Endothelial cell of umbilical vein (primary cell): ENCODE measurements around the gene NOP16.

Experiments used
- EZH2 ChIP-seq: IDR thresholded peaks from 2 replicates; pipeline ENCODE4 v1.6.1; 2012; ENCODE audit warnings: borderline replicate concordance, low read depth, mild to moderate bottlenecking, moderate library complexity, low read length, inconsistent platforms; ENCODE audit not compliant: severe bottlenecking
- FOS ChIP-seq: IDR thresholded peaks from 2 replicates; pipeline ENCODE4 v1.6.1; 2011; ENCODE audit warnings: mild to moderate bottlenecking, low read length, moderate library complexity, borderline replicate concordance; ENCODE audit not compliant: insufficient read depth
- GATA2 ChIP-seq: IDR thresholded peaks from 2 replicates; pipeline ENCODE4 v1.7.0; 2011; ENCODE audit warnings: low read depth, mild to moderate bottlenecking, moderate library complexity, mixed read lengths, low read length; ENCODE audit not compliant: insufficient read length, insufficient read depth
- POLR2A ChIP-seq: IDR thresholded peaks from 2 replicates; pipeline ENCODE4 v1.6.1; 2012; ENCODE audit warnings: low read depth, mild to moderate bottlenecking, control low read depth, low read length
- POLR2AphosphoS5 ChIP-seq: IDR thresholded peaks from 2 replicates; pipeline ENCODE4 v1.6.1; 2012; ENCODE audit warnings: low read depth, mild to moderate bottlenecking, control low read depth, low read length, moderate library complexity; ENCODE audit not compliant: insufficient read depth
- TF ChIP-seq, protein P1 (sequence below), 2 donors: IDR thresholded peaks; 1 replicate in 1 of 2; 2 replicates in 1 of 2; pipeline ENCODE4 v1.5.1; 2011; ENCODE audit warnings: low read length in 2 of 2, mild to moderate bottlenecking in 2 of 2, moderate library complexity in 2 of 2, control low read depth in 1 of 2, inconsistent platforms in 1 of 2, low read depth in 1 of 2; ENCODE audit not compliant: insufficient read depth in 1 of 2; ENCODE audit errors: extremely low read depth in 1 of 2
- TF ChIP-seq, protein P2 (sequence below): IDR thresholded peaks from 2 replicates; pipeline ENCODE4 v1.6.1; 2011; ENCODE audit not compliant: insufficient read depth, insufficient read length

DNA sequence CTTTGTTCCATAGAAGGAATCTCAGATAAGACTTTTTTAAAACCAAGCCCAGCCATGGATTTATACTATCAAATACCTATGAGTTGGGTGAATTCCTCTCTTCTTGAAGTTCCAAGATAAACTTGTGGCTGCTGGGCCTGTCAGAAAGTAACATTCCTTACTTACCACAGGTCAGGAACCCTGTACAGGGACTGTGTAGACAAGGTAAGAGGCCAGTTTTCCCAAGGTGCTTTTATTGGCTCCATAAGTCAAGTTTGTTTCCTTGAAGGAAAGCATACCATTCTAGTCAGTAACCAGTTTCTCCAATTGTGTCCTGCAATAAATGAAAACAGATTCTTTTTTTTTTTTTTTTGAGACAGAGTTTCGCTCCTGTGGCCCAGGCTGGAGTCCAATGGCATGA is 36.7 kb upstream of the NOP16 start:
- TF ChIP-seq, protein P1, sequence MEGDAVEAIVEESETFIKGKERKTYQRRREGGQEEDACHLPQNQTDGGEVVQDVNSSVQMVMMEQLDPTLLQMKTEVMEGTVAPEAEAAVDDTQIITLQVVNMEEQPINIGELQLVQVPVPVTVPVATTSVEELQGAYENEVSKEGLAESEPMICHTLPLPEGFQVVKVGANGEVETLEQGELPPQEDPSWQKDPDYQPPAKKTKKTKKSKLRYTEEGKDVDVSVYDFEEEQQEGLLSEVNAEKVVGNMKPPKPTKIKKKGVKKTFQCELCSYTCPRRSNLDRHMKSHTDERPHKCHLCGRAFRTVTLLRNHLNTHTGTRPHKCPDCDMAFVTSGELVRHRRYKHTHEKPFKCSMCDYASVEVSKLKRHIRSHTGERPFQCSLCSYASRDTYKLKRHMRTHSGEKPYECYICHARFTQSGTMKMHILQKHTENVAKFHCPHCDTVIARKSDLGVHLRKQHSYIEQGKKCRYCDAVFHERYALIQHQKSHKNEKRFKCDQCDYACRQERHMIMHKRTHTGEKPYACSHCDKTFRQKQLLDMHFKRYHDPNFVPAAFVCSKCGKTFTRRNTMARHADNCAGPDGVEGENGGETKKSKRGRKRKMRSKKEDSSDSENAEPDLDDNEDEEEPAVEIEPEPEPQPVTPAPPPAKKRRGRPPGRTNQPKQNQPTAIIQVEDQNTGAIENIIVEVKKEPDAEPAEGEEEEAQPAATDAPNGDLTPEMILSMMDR (IDR thresholded peaks at IDR 0.05; ENCODE audit: extremely low read depth in 1 of 2, insufficient read depth in 1 of 2, low read depth in 1 of 2, low read length in 2 of 2) = no peak
- TF ChIP-seq POLR2A (no peak), POLR2AphosphoS5 (no peak), EZH2 (no peak), FOS (no peak), GATA2 (no peak)
- TF ChIP-seq, protein P2, sequence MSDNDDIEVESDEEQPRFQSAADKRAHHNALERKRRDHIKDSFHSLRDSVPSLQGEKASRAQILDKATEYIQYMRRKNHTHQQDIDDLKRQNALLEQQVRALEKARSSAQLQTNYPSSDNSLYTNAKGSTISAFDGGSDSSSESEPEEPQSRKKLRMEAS = no peak
